Superior temporal gyrus (tissue), 1 donor: Measurements from ENCODE around the gene GALNT18.
"Not testable (repeated sequence)": the region's sequence is repeated elsewhere in the genome, so short reads cannot be mapped to it uniquely, and the experiment has no call there.

ENCODE experiments used
- DNase-seq: peaks from one replicate; pipeline ENCODE4 v3.0.0-alpha.2; 2016; ENCODE audit errors: extremely low spot score

Gene GALNT18

DNA sequence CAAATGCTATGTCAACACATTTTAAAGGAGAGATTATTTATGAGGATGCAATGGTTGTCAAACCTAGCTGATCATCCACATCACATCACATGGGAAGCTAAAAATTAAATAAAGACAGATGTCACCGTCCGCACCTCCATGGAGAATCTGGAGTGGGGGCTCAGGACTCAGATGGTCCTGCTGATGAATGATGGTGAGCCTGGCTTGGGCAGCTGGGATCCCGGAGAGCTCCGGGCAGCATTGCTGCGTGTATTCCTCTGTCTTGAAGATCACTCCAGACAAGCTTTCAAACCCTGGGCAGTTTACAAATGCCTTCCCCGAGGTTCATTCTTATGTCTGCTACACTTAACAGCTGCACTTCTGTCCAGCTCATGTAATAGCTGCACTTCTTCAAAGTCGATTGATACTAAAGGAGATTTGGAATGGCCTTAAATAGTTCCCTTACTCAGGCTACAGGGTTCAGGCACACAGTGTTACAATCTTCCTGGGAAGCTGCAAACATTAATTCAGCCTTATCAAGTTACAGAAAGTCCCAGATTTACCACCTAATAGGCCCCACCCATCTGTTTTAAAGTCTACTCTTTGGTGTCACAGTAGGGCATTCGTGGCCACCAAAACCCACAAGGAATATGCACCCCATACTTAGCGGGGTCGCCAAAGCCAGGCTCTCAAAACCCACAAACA, 234.0 kb downstream of the GALNT18 start:
- DNase-seq = no peak

DNA sequence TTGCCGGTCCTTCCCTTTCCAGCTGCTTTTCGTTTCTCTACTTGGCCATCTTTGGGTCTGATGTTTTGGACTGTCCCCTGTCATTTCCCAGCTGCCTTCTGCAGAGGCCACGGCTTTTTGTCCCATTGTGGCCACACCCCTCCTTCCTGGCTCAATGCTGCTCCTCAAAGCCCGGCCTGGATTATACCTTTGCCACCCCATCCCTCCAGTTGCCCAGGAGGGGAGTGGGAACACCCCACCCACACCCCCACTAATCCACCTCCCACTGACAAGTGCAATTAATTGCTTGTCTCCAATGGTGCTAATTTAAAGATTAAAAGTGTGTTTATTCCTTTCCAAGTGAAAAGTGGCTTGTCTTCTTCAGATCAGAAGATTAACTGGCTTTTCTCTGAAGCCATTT, 234.6 kb downstream of the GALNT18 start:
- DNase-seq = no peak

DNA sequence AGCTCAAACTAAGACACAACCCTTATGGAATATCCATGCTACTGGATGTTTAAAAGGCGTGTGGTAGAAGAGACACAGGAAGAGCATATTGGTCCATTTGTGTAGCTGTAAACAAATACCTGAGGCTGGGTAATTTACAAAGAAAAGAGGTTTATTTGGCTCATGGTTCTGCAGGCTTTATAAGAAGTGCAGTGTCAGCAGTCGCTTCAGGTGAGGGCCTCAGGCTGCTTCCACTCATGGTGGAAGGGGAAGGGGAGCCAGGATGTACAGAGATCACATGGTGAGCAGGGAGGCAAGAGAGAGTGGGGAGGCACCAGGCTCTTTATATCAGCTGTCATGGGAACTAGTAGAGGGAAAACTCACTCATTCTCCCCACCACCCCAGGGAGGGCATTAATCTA, 237.0 kb downstream of the GALNT18 start:
- DNase-seq = no peak

DNA sequence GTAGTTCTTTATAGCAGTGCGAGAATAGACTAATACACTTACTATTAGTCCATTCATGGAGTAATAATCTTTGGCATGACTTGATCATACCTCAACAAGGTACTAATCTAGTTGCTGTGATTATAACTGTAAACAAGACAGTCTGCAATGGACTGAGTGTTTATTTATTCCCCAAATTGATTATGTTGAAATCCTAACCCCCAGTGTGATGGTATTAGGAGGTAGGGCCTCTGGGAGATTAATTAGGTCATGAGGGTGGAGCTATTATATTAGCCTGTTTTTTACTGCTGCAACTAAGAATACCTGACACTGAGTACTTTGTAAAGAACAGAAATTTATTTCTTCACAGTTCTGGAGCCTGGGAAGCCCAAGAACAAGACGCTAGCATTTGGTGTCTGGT, 237.8 kb downstream of the GALNT18 start:
- no peak for DNase-seq

DNA sequence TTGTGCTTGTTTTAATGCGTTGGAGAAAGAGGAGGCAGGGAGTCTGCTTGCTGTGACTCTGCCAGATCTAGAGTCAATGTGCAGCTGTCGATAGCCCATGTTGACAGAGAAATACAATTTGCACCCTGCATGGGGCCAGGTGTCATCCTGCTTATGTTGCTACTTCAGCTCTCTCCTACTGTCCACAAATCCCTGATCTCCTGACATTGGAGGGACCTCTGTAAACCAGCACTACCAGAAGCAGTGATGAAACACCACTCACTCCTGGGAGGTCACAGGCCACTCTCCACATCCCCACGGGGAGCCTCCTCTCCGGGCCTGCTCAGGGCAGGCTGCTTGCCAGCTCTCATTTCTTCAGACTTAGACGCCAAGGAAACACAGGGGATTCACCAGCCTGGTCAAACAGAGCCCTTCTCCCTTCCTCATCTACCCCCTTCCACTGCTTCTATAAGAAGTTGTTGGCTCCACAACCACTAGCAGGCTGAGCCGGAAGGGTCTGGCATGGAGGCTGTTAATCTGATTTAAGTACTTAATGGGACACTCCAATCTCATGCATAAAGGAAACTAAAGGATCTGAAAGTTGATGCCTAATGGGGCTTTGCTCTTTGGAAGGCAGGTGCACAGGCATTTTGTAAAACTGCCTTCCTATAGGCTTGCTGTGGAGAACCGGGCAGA, 238.8 kb downstream of the GALNT18 start:
- no peak for DNase-seq

DNA sequence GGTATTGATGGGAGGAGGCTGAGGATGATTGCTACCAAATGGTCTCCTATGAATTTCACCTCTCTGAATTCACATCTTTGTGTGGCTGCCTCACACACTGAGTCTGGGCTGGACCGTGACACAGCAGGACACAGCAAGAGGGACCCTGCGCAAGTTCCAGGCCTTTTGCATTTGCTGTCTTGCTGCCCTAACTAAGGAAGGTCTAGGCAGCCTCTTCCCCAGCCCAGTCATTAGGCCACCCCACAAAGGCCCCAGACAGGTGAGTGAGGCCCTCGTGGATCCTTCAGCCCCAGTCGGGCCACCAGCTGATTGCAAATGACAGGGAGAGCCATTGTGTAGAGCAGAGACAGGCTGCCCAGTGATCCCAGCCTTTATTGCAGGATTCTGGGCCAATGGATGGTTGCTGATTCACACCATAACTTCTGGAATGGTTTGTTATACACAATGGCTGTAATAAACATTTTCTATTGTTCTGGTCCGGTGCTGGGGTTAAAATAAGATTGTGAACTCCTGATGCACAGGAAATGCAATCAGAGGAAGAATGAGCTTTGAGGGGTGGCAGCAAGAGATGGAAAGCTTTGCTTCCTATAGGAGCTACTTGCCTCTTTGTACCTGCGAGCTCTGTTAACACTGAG, 240.2 kb downstream of the GALNT18 start:
- DNase-seq = no peak

DNA sequence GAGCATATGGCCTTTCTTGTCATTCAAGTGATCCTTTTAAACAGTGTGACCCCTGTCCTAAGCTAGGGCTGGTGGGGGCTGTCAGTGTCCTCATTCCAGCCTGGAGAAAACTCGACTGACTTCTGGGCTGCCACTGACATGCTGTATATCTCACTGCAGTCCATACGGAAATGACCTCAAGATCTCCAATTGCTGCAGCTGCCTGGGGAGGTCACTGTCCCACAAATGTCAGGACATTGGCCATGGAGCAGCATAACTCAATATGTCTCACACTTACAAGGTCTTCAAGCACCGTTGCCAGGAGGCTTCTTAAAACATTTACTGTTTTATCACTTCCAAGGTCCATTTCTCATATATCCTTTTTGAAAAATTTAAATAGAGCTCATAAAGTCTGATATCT, 240.9 kb downstream of the GALNT18 start:
- DNase-seq = no peak

DNA sequence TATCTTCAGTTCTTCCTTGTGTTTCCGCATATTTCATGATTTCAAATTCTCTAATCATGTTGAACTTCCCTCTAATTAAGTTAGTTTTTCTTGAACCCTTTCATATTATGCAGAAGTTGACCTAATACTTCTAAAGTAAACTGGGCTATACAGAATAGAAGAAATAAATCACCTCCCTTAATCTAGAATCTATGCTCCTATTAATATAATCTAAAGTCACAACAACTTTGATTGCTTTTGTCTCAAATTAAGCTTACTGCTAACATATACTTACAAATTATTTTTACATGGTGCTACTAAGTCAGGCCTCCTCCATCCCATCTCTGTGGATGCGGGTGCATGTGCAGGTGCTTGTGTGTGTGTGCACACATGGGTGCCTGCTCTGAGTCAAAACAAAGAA, 241.5 kb downstream of the GALNT18 start:
- no peak for DNase-seq

DNA sequence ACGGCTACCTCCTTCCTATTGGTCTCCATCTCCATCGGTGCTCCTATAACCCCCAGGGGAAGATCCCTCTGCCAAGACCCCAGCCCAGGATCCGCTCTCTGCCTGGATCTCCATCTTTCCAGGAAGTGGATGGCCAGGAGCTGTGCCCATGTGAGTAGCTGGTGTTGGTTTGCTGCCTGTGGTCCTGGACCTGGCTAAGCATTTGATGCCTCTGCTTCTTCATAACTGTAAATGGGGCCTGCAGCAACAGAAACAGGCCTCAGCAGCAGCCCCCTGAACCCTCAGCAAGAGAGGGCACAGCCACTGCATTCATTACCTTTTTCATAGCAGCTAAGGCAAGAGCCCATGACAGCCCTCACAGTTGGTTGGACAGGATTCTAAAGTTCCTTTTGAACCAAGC, 242.1 kb downstream of the GALNT18 start:
- DNase-seq = no peak

DNA sequence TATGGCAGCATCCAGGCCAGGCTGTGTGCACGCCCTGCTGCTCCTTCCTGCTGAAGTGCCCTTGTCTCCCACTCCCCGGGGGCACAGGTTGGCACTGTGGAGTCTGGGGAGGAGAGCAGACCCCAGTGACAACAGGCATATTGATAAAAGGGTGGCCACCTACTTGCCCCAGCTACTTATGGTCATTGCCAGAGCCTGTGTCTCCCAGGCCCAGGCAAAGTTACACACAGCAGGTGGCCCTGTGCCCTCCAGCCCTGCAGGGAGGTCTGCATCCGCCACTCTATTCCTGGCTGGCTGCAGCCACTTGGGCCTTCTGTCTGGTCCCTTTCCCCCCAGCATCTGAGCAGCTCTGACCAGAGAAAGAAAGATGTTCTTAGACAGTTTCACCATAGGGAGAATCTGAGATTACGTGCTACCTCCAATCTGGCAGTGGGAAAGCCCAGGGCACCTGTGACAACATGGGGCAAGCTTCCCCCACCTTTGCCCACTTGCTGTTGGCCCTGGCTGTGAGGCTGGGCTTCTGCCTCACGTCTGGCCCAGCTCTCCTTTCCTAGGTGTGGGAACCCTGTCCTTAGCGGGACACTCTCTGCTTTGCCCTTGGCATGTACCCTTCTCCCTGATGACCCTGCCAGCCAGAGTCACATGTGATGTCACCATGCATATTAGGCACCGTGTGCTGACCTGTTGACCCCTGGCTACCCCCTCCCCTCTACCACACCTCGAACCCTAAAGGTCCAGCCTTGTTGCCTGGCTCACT, 243.4 kb downstream of the GALNT18 start:
- DNase-seq = no peak

DNA sequence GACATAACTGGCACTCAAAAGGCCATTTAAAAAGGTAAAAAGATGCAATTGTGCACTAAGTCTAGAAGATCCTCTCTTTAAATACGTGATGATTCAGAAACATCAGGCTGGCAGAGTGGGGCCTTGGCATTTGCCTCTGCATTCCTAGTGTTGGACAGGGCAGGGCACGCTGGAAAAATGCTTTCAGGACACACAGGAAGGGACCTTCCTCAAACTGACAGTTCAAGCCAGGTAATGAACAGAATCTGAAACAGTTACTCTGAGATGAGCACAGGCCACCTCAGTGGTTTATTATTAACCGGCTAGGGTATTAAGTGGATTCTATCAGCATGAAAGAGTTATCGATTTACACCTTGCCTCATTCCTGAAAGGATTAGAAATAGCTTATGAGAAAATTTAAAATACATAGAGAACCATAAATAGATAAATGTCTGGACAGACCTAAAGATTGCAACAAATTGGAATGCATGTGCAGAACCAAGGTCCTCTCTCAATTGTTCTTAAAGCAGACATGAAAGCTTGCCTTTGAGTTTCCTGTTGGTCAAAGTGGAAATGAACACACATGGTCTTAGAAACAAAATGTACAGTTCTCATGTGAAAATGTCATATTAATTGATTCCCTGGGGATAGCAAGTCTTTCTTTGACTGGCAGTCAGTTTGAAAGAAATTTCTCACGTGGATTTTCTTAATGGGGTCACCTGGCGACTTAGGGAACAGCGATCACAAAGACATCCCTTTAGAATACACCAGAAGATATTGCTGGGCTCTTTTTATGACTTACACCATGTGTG, 247.3 kb downstream of the GALNT18 start:
- DNase-seq = no peak

DNA sequence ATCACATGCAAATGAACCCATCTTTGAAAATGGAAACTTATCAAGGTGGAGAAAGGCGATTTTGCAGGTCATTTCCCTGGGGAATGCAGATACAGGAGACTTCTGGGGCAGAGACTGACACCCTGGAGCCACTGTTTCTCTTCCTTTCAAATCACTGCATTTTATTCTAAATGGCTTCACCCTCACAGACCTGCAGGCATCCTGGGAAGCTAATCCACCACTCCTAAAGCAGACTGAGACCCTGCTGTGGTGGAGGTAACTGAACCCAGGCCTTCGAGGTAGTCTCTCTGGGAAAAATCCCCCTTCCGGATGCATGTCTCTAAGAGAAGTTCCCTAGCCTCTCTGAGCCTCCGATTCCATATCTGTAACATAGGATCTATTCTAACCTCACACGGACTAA, 247.9 kb downstream of the GALNT18 start:
- DNase-seq = no peak

DNA sequence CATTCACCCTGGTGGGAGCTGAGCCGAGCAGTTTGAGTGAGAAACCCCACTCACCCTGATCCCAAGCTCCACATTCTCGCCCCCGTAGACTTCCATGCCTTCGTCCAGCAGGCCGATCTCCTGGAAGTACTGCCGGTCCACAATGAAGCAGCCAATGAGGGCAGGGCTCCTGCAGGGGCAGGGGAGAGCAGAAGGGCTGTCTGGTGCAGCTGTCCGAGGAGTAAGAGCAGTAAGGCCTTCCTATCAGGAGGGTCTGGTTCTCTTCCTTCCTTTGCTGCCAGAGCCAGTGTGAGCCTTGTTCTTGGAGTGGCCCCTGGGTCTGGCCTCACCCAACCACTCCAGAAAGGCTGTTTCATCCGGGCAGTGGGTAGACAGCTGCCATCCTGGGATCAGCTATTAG, 249.3 kb downstream of the GALNT18 start:
- DNase-seq = no peak

DNA sequence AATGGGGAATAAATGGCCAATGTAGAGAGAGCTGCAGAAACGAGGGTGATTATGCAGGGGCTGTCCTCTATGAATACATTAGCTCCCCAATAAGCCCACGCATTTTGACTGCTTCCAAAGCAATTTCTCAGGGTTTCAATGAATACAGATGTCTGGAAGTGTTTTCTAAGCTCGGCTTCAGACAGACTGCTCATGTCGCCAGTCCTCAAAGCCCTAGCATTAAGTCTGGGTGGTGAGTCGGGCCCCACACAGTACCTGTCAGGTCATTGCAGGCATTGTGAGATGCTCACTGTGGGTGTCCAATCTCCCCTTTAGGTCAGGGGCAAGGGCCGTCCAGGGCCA, 250.9 kb downstream of the GALNT18 start:
- DNase-seq = no peak

DNA sequence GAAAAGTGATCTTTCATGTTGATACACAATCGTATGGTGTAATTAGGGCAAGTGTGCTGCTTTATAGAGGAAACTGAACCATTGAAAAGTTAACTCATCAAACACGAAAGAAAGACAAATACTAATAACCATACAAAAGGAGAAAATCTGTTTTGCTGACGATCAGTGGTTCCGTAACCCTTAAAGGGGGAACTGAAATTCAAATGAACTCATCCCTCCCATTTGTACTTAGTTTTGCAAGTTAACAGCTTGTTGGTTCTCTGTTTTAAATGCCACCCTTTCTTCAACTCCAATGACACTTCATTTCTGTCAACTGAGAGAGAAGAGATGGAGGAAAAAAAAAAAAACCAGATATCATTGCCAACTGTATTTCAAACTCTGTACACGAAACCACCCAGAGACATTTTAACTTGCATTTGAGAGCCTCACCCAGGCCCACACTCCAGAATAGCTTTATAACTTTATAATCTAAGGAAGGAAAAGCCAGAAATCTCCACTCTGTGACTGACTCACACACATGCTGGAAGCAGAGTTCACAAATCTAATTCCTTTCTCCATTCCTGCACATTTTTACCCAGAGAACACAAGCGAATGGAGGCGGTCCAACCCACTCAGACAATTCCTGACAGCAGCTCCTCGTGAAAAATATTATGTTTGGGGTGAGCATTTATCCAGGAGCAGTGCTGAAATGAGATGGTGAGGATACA, 251.4 kb downstream of the GALNT18 start:
- peak; percentile 55 for DNase-seq

DNA sequence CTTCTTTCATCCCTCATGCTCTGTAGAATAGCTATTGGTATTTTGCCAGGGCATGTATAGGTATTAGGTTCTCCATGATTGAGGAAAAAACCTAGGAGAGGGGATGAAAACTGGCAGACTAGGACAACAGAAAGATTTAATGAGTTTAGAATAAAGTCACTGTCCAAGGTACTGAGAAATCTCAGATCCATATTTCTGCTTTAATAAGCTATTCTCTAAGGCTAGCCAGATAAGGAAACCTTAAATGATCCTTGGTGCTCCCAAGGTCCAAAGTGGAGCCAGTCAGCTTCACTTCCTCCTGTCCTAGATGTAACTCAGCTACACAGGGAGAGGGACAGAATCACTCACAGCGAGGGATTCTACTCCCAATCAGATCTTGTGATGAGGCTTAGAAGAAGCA, 255.0 kb downstream of the GALNT18 start:
- DNase-seq = no peak

DNA sequence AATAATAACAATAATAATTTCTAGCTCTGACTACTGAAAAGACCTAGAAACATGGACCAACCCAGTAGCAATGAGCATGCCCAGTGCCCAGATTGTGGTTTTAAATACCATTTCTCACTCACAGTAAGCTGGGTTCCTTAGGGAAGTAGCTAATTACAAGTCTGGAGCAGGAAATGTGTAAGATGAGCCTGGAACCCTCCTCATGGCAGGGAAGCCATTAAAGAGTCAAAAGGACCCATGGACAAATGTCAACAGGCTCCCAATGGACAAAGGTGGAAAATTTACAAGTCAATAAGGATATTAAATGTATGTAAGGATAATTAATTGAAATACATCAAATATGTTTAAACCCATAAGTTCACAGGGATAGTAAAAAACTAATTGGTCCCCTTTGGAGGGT, 258.1 kb downstream of the GALNT18 start:
- no peak for DNase-seq

DNA sequence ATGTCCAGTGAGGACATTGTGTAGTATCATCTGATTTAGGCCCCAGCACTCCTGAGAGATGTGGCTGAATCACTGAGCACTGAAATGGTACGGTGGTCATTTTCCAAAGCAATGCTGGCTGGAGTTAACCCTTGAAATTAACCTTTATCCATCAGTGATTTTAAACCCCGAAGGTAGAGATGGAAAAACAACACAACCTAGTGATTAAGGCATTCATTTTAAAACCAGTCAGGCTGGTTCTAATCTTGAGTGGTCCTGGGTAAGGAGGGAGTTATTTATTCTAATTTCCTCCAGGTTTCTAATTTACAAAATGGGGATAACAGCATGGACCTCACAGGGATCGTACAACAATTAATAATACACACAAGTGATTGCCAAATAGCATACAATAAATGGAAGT, 262.2 kb downstream of the GALNT18 start:
- DNase-seq = no peak

DNA sequence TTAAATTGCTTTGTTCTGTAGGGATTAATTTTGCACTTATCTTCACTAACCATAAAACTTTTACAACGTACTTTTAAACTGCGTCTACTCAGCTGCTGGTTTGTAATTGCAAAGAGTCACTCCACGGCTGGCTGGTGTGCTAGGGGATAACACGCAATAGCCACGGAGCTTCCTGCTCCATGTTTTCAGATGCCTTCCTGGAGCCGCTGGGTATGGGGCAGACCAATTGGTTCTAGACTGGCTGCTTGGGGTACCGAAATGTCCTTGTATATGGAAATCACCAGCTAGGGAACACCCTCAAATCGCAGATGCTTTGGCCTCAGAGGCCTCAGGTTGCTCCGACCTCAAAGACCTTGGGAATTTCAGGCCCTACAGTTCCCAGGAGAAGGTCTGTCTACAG, 265.0 kb downstream of the GALNT18 start:
- no peak for DNase-seq

DNA sequence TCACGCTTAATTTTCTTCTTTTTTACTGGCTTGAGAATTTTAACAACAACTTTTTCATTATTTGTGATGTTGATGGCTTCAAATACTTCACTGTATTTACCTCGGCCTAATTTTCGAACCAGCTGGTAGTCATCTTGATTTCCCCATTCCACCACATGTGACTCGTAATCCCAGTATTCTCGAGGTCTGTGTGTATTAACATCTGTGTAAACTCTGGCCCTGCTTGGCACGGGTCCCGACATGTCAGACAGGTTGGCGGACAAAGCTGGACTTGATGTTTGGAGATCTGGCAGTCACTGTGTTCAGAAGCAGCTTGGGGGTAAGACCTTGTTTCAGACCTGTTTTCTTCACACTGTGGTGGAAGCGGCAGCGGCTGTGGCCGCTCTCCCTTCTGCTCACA, 268.9 kb downstream of the GALNT18 start, which contains the start of gene CSNK2A3:
Gene CSNK2A3, minus strand, starts transcription at position 373 of the 400 bp plus-strand sequence. Its CDS starts 131 bp downstream, at position 242.
- not testable (repeated sequence) for DNase-seq

DNA sequence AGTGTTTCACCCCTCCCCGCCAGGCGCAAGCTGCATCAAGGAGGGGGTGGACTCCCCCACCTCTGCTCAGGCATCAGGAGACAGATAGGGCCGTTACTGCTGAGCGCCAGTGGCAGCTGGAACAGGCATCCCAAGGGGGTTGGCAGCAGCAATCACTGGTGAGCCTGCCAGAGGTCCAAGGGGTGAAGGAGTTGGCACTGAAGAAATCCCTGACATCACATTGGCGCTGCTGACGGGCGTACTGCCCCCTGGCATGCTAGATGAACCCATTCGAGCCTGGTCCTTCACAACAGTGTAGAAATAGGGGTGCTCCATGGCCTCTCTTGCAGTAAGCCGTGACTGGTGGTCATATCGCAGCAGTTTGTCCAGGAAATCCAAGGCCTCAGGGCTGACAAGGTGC, 270.0 kb downstream of the GALNT18 start:
- DNase-seq = not testable (repeated sequence)
